Neural progenitor cell (in vitro differentiated cells): Measurements from ENCODE around the gene UGT2A3. TPM values are rescaled to one million over a fixed set of nuclear protein-coding genes. Genes with fewer than 3 reads are reported as not detected.

Experiments used
- DNase-seq: peaks from one replicate; pipeline ENCODE4 v3.0.0-alpha.2; 2016; ENCODE audit warnings: low spot score
- H2AFZ ChIP-seq: fragments of 200-600 bp; sonication (generic); replicated peaks from 2 replicates; pipeline ENCODE4 v1.6.1; 2016; ENCODE audit warnings: antibody characterized with exemption
- H3F3A ChIP-seq: fragments of 200-600 bp; sonication (generic); 2 replicates; pipeline ENCODE4 v1.6.1; 2016; ENCODE audit warnings: antibody characterized with exemption, low read depth
- H3K27ac ChIP-seq: fragments of 200-600 bp; sonication (generic); 2 replicates; pipeline ENCODE4 v1.5.1; 2016; ENCODE audit warnings: mild to moderate bottlenecking
- H3K27me3 ChIP-seq: fragments of 200-600 bp; sonication (generic); 2 replicates; pipeline ENCODE4 v1.6.1; 2016; ENCODE audit warnings: mild to moderate bottlenecking, moderate library complexity
- H3K36me3 ChIP-seq: fragments of 200-600 bp; sonication (generic); 2 replicates; pipeline ENCODE4 v1.5.1; 2016
- H3K4me1 ChIP-seq: fragments of 200-600 bp; sonication (generic); 2 replicates; pipeline ENCODE4 v1.6.1; 2016; ENCODE audit warnings: mixed run types
- H3K4me2 ChIP-seq: fragments of 200-600 bp; sonication (generic); 2 replicates; pipeline ENCODE4 v1.6.1; 2016
- H3K4me3 ChIP-seq: fragments of 200-600 bp; sonication (generic); 2 replicates; pipeline ENCODE4 v1.5.1; 2016
- H3K79me2 ChIP-seq: fragments of 200-600 bp; sonication (generic); 2 replicates; pipeline ENCODE4 v1.6.1; 2016; ENCODE audit warnings: low read depth
- H3K9ac ChIP-seq: fragments of 200-600 bp; sonication (generic); 2 replicates; pipeline ENCODE4 v1.6.1; 2016
- H3K9me3 ChIP-seq: fragments of 200-600 bp; sonication (generic); 2 replicates; pipeline ENCODE4 v1.5.1; 2016; ENCODE audit warnings: low read depth
- H4K20me1 ChIP-seq: fragments of 200-600 bp; sonication (generic); 2 replicates; pipeline ENCODE4 v1.6.1; 2016; ENCODE audit warnings: low read depth
- H3K27ac Mint-ChIP-seq: 3 replicates; pipeline ENCODE4 v1.8.0; 2021; ENCODE audit warnings: mixed read lengths
- H3K27me3 Mint-ChIP-seq: 2 replicates; pipeline ENCODE4 v1.8.0; 2022; ENCODE audit warnings: low read depth, mild to moderate bottlenecking, inconsistent platforms, moderate library complexity, mixed read lengths; ENCODE audit not compliant: insufficient read depth
- H3K36me3 Mint-ChIP-seq: 3 replicates; pipeline ENCODE4 v1.8.0; 2021; ENCODE audit warnings: mixed read lengths
- H3K4me1 Mint-ChIP-seq: 3 replicates; pipeline ENCODE4 v1.8.0; 2021; ENCODE audit warnings: mixed read lengths
- H3K4me3 Mint-ChIP-seq: 3 replicates; pipeline ENCODE4 v1.8.0; 2021; ENCODE audit warnings: mild to moderate bottlenecking, moderate library complexity, mixed read lengths
- H3K9me3 Mint-ChIP-seq: 3 replicates; pipeline ENCODE4 v1.8.0; 2020; ENCODE audit warnings: mixed read lengths
- CTCF ChIP-seq: fragments of 200-600 bp; sonication (generic); IDR thresholded peaks from 2 replicates; pipeline ENCODE4 v1.5.1; 2017; ENCODE audit warnings: antibody characterized with exemption, mild to moderate bottlenecking
- EZH2 ChIP-seq: fragments of 200-600 bp; sonication (generic); IDR thresholded peaks from 2 replicates; pipeline ENCODE4 v1.6.1; 2017; ENCODE audit warnings: antibody characterized with exemption, mild to moderate bottlenecking, moderate library complexity
- EZH2phosphoT487 ChIP-seq: fragments of 200-600 bp; sonication (generic); IDR thresholded peaks from 2 replicates; pipeline ENCODE4 v1.6.1; 2017; ENCODE audit warnings: antibody characterized with exemption
- total RNA-seq: library from RNA; depleted of rRNA; stranded (reverse); fragments of >200 nt; gene quantifications from 2 replicates; pipeline ENCODE4 v1.2.3, GENCODE V29; 2015; ENCODE audit warnings: low replicate concordance

Gene UGT2A3
- total RNA-seq, 1 donor from 2014 or later, result not detected

GRCh38 chr4:68948985-68949384, 2.6 kb downstream of the UGT2A3 start:
- Histone ChIP-seq H3K36me3 (no peaks in the 10 kb centered on the region), H3K9me3 (no peaks in the 10 kb centered on the region), H3K79me2 (no peaks in the 10 kb centered on the region), H3K4me2 (no peak overlapping the region), H3K4me3 (no peak overlapping the region), H3F3A (no peaks in the 10 kb centered on the region), H3K9ac (no peak overlapping the region), H3K27ac (no peak overlapping the region), H3K27me3 (no peaks in the 10 kb centered on the region), H4K20me1 (no peaks in the 10 kb centered on the region), H2AFZ (no peak overlapping the region), H3K4me1 (no peaks in the 10 kb centered on the region)
- DNase-seq, result no peak
- Mint-ChIP-seq H3K27me3 (no peaks in the 10 kb centered on the region), H3K4me1 (peaks cover 3% of the 10 kb centered on the region), H3K36me3 (no peaks in the 10 kb centered on the region), H3K9me3 (no peaks in the 10 kb centered on the region), H3K4me3 (no peak overlapping the region), H3K27ac (no peak overlapping the region)
- TF ChIP-seq CTCF (no peak), EZH2phosphoT487 (no peak), EZH2 (no peak)

DNA sequence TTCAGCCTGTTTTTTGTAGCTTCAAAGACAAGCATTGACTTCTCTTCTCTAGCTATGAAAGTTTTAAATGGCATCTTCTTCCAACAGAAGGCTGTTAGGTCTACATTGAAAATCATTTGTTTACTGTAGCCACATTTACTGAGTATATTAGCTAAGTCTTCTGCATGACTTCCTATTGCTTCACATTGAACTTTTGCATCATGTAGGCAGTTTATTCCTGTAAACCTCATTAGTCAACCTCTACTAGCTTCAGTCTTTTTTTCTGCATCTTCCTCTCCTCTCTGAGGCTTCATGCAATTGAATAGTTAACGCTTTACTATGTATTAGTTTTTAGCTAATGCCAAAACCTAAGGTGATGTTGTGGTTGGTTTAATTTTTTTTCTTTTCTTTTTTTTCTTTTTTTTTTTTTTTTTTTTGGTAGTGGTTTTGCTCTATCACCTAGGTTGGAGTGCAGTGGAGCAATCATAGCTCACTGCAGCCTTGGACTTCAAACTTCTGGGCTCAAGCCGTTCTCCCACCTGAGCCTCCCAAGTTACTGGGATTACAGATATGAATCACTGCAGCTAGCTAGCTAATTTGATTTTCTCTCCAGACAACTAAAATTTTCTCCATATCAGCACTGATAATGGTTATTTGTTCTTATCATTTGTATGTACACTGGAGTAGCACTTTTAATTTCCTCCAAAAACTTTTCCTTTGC, 3.4 kb downstream of the UGT2A3 start:
- Histone ChIP-seq H2AFZ (no peak overlapping the region), H3K27ac (no peak overlapping the region), H3K4me1 (no peaks in the 10 kb centered on the region), H3K79me2 (no peaks in the 10 kb centered on the region), H3K4me3 (no peak overlapping the region), H3K27me3 (no peaks in the 10 kb centered on the region), H4K20me1 (no peaks in the 10 kb centered on the region), H3K4me2 (no peak overlapping the region), H3F3A (no peaks in the 10 kb centered on the region), H3K36me3 (no peaks in the 10 kb centered on the region), H3K9ac (no peak overlapping the region), H3K9me3 (no peaks in the 10 kb centered on the region)
- H3K4me3 Mint-ChIP-seq, result no peak overlapping the region
- H3K27ac Mint-ChIP-seq, result no peak overlapping the region
- H3K36me3 Mint-ChIP-seq, result no peaks in the 10 kb centered on the region
- no peaks in the 10 kb centered on the region for H3K9me3 Mint-ChIP-seq
- H3K27me3 Mint-ChIP-seq, result no peaks in the 10 kb centered on the region
- H3K4me1 Mint-ChIP-seq, result peaks cover 2% of the 10 kb centered on the region
- TF ChIP-seq EZH2, result no peak
- TF ChIP-seq EZH2phosphoT487, result no peak
- no peak for TF ChIP-seq CTCF
- no peak for DNase-seq

GRCh38 chr4:68929076-68929737, 22.4 kb downstream of the UGT2A3 start:
- TF ChIP-seq EZH2 (no peak), CTCF (no peak), EZH2phosphoT487 (no peak)

More at GRCh38 chr4:68929076-68929737, 22.4 kb downstream of the UGT2A3 start:
- Histone ChIP-seq H3K9me3 (no peaks in the 10 kb centered on the region), H3K27me3 (no peaks in the 10 kb centered on the region), H3F3A (no peaks in the 10 kb centered on the region), H4K20me1 (no peaks in the 10 kb centered on the region), H3K4me2 (no peak overlapping the region), H3K4me1 (peaks cover 9% of the 10 kb centered on the region), H3K36me3 (no peaks in the 10 kb centered on the region), H2AFZ (no peak overlapping the region), H3K27ac (no peak overlapping the region), H3K4me3 (no peak overlapping the region), H3K9ac (no peak overlapping the region), H3K79me2 (no peaks in the 10 kb centered on the region)
- H3K4me3 Mint-ChIP-seq, result no peak overlapping the region
- no peak overlapping the region for H3K27ac Mint-ChIP-seq
- no peaks in the 10 kb centered on the region for H3K27me3 Mint-ChIP-seq
- no peaks in the 10 kb centered on the region for H3K36me3 Mint-ChIP-seq
- DNase-seq, result no peak
- peaks cover 7% of the 10 kb centered on the region for H3K4me1 Mint-ChIP-seq
- peaks cover 8% of the 10 kb centered on the region for H3K9me3 Mint-ChIP-seq
